Upper lobe of left lung (tissue), 4 donors: ENCODE results near the gene SH3TC2.

ENCODE experiments used
- CTCF ChIP-seq, 6 experiments: fragments of 450-650 bp in 4 of 6; fragments of 200-600 bp in 2 of 6; sonication (generic) in 2 of 6; IDR thresholded peaks; one replicate each; pipeline ENCODE4 v1.5.1; 2016 to 2019; ENCODE audit warnings: antibody characterized with exemption in 6 of 6
- POLR2A ChIP-seq, 4 donors: fragments of 450-650 bp; IDR thresholded peaks; one replicate each; pipeline ENCODE4 v1.5.1; 2016 to 2017; ENCODE audit warnings: antibody characterized with exemption in 4 of 4, mild to moderate bottlenecking in 2 of 4
- POLR2AphosphoS5 ChIP-seq, 2 donors: sonication (generic); formaldehyde crosslinking; IDR thresholded peaks; one replicate each; pipeline ENCODE4 v1.5.1; 2017; ENCODE audit warnings: antibody characterized with exemption in 2 of 2

GRCh38 chr5:149108651-149109280, 45.9 kb upstream of the SH3TC2 start:
- TF ChIP-seq POLR2A (IDR thresholded peaks at IDR 0.05) (no peak), CTCF (IDR thresholded peaks at IDR 0.05) (no peak), POLR2AphosphoS5 (IDR thresholded peaks at IDR 0.05) (no peak)
